HEK293 (cell line): ENCODE measurements around the gene HSP90AA1.

ENCODE experiments used
- CTCF ChIA-PET: fragments of 350-600 bp; formaldehyde crosslinking; extraction: SDS; loops from one replicate; lab custom pipeline; 2021; ENCODE audit warnings: antibody characterized with exemption; lab: Yijun Ruan, JAX
- POLR2A ChIA-PET: fragments of 300-600 bp; formaldehyde crosslinking; extraction: SDS; loops from one replicate; lab custom pipeline; 2020; ENCODE audit warnings: antibody characterized with exemption, inconsistent platforms; lab: Yijun Ruan, JAX
- H3K27ac ChIP-seq: fragments of 200-500 bp; sonication (Bioruptor generic); 2 replicates; pipeline ENCODE4 v1.5.1; 2014; ENCODE audit warnings: low read depth, low read length, control low read depth, inconsistent platforms; ENCODE audit errors: extremely low read depth
- H3K36me3 ChIP-seq, 2 experiments: fragments of 200-500 bp in 1 of 2; sonication (Bioruptor generic) in 1 of 2; 1 replicate in 1 of 2; 2 replicates in 1 of 2; pipeline ENCODE4 v1.5.1; 2014 to 2017; ENCODE audit warnings: inconsistent platforms in 2 of 2, low read length in 2 of 2; ENCODE audit not compliant: control insufficient read depth in 2 of 2, insufficient read depth in 1 of 2
- H3K4me1 ChIP-seq: fragments of 200-500 bp; sonication (Bioruptor generic); 2 replicates; pipeline ENCODE4 v1.5.1; 2014; ENCODE audit warnings: mild to moderate bottlenecking, low read length, inconsistent platforms; ENCODE audit not compliant: control insufficient read depth, insufficient read depth
- H3K4me3 ChIP-seq: 2 replicates; pipeline ENCODE4 v1.5.1; 2011; ENCODE audit warnings: low read depth, mild to moderate bottlenecking, control low read depth, low read length, moderate library complexity
- H3K9me3 ChIP-seq: fragments of 200-500 bp; sonication (Bioruptor generic); 2 replicates; pipeline ENCODE4 v1.5.1; 2014; ENCODE audit warnings: low read depth, low read length, inconsistent platforms; ENCODE audit not compliant: control insufficient read depth, insufficient read depth
- GLIS2 ChIP-seq: fragments of 450-650 bp; formaldehyde crosslinking; IDR thresholded peaks from 2 replicates; pipeline ENCODE4 v1.5.1; 2016; ENCODE audit warnings: missing biosample characterization, missing genetic modification characterization
- ZBTB8A ChIP-seq: fragments of 450-650 bp; formaldehyde crosslinking; IDR thresholded peaks from 2 replicates; pipeline ENCODE4 v1.5.1; 2016; ENCODE audit warnings: missing biosample characterization, missing genetic modification characterization
- ZFHX2 ChIP-seq: fragments of 450-650 bp; formaldehyde crosslinking; conservative IDR thresholded peaks from 2 replicates; pipeline ENCODE4 v1.5.1; 2016; ENCODE audit warnings: missing biosample characterization, missing genetic modification characterization
- ZNF335 ChIP-seq: fragments of 450-650 bp; formaldehyde crosslinking; conservative IDR thresholded peaks from 2 replicates; pipeline ENCODE4 v1.5.1; 2016; ENCODE audit warnings: missing biosample characterization, missing genetic modification characterization
- ZNF600 ChIP-seq: fragments of 450-650 bp; formaldehyde crosslinking; IDR thresholded peaks from 2 replicates; pipeline ENCODE4 v1.5.1; 2016; ENCODE audit warnings: missing biosample characterization, missing genetic modification characterization
- ZNF692 ChIP-seq: fragments of 450-650 bp; formaldehyde crosslinking; IDR thresholded peaks from 2 replicates; pipeline ENCODE4 v1.5.1; 2016; ENCODE audit warnings: missing biosample characterization, missing genetic modification characterization
- TF ChIP-seq, protein P1 (sequence below): fragments of 450-650 bp; formaldehyde crosslinking; IDR thresholded peaks from 2 replicates; pipeline ENCODE4 v1.5.1; 2016; ENCODE audit warnings: missing biosample characterization, missing genetic modification characterization
- TF ChIP-seq, protein P2 (sequence below): IDR thresholded peaks from 2 replicates; pipeline ENCODE4 v1.6.1; 2011; ENCODE audit warnings: mild to moderate bottlenecking, low read depth, low read length, borderline replicate concordance
- TF ChIP-seq, protein P3 (sequence below): fragments of 450-650 bp; formaldehyde crosslinking; IDR thresholded peaks from 2 replicates; pipeline ENCODE4 v1.5.1; 2016; ENCODE audit warnings: missing biosample characterization, missing genetic modification characterization

HSP90AA1 gene

GRCh38 chr14:102096569-102097188 is 9.8 kb upstream of the HSP90AA1 start (continued):
- TF ChIP-seq, protein P1, sequence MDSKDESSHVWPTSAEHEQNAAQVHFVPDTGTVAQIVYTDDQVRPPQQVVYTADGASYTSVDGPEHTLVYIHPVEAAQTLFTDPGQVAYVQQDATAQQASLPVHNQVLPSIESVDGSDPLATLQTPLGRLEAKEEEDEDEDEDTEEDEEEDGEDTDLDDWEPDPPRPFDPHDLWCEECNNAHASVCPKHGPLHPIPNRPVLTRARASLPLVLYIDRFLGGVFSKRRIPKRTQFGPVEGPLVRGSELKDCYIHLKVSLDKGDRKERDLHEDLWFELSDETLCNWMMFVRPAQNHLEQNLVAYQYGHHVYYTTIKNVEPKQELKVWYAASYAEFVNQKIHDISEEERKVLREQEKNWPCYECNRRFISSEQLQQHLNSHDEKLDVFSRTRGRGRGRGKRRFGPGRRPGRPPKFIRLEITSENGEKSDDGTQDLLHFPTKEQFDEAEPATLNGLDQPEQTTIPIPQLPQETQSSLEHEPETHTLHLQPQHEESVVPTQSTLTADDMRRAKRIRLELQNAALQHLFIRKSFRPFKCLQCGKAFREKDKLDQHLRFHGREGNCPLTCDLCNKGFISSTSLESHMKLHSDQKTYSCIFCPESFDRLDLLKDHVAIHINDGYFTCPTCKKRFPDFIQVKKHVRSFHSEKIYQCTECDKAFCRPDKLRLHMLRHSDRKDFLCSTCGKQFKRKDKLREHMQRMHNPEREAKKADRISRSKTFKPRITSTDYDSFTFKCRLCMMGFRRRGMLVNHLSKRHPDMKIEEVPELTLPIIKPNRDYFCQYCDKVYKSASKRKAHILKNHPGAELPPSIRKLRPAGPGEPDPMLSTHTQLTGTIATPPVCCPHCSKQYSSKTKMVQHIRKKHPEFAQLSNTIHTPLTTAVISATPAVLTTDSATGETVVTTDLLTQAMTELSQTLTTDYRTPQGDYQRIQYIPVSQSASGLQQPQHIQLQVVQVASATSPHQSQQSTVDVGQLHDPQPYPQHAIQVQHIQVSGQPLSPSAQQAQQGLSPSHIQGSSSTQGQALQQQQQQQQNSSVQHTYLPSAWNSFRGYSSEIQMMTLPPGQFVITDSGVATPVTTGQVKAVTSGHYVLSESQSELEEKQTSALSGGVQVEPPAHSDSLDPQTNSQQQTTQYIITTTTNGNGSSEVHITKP (tag by site-specific recombination): peak; percentile 25; the same call in 1 of the 2 replicates
- TF ChIP-seq, all 188 proteins: peak for 11

GRCh38 chr14:102095871-102096568 is 9.2 kb upstream of the HSP90AA1 start:
- CTCF ChIA-PET: interaction anchor here (0.6 to 3.5 kb wide), 40 partner anchors 8 to 1049 kb away, joined by 3 to 29 read pairs (median 4); no protein-coding TSS in a partner anchor
- Histone ChIP-seq H3K4me1 (no peaks in the 10 kb centered on the region), H3K27ac (no peak overlapping the region), H3K4me3 (no peak overlapping the region), H3K36me3 (no peaks in the 10 kb centered on the region; a peak in 1 of 3 replicates), H3K9me3 (no peaks in the 10 kb centered on the region)
- POLR2A ChIA-PET: interaction anchor here (0.9 kb wide), 1 partner anchor 8 kb away, joined by 3 read pairs; no protein-coding TSS in a partner anchor
- TF ChIP-seq, protein P2, sequence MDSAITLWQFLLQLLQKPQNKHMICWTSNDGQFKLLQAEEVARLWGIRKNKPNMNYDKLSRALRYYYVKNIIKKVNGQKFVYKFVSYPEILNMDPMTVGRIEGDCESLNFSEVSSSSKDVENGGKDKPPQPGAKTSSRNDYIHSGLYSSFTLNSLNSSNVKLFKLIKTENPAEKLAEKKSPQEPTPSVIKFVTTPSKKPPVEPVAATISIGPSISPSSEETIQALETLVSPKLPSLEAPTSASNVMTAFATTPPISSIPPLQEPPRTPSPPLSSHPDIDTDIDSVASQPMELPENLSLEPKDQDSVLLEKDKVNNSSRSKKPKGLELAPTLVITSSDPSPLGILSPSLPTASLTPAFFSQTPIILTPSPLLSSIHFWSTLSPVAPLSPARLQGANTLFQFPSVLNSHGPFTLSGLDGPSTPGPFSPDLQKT: no peak
- TF ChIP-seq ZBTB8A (tag by site-specific recombination) (no peak), ZNF335 (tag by site-specific recombination) (peak; percentile 97), GLIS2 (tag by site-specific recombination) (peak; percentile 39; the same call in 1 of the 2 replicates), ZNF600 (tag by site-specific recombination) (0 out of 2 replicates have a peak, but pooled peaks have one; percentile 52)

GRCh38 chr14:102095231-102095870 is 8.5 kb upstream of the HSP90AA1 start:
- H3K27ac ChIP-seq: no peak overlapping the region

More at GRCh38 chr14:102095231-102095870, 8.5 kb upstream of the HSP90AA1 start:
- ChIA-PET POLR2A (no interaction called here), CTCF (interaction anchor here (0.6 to 3.5 kb wide), 19 partner anchors 8 to 388 kb away, joined by 3 to 29 read pairs (median 7); no protein-coding TSS in a partner anchor)
- Histone ChIP-seq H3K9me3 (no peaks in the 10 kb centered on the region), H3K4me3 (no peak overlapping the region), H3K4me1 (no peaks in the 10 kb centered on the region), H3K36me3 (no peaks in the 10 kb centered on the region)
- TF ChIP-seq ZFHX2 (tag by site-specific recombination) (0 out of 2 replicates have a peak, but pooled peaks have one; percentile 20), ZNF692 (tag by site-specific recombination) (no peak)
- TF ChIP-seq, protein P3, sequence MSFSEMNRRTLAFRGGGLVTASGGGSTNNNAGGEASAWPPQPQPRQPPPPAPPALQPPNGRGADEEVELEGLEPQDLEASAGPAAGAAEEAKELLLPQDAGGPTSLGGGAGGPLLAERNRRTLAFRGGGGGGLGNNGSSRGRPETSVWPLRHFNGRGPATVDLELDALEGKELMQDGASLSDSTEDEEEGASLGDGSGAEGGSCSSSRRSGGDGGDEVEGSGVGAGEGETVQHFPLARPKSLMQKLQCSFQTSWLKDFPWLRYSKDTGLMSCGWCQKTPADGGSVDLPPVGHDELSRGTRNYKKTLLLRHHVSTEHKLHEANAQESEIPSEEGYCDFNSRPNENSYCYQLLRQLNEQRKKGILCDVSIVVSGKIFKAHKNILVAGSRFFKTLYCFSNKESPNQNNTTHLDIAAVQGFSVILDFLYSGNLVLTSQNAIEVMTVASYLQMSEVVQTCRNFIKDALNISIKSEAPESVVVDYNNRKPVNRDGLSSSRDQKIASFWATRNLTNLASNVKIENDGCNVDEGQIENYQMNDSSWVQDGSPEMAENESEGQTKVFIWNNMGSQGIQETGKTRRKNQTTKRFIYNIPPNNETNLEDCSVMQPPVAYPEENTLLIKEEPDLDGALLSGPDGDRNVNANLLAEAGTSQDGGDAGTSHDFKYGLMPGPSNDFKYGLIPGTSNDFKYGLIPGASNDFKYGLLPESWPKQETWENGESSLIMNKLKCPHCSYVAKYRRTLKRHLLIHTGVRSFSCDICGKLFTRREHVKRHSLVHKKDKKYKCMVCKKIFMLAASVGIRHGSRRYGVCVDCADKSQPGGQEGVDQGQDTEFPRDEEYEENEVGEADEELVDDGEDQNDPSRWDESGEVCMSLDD (tag by site-specific recombination): no peak
